GM21360 (cell line): ENCODE data around the gene MPV17.
A peak's percentile ranks its signal among the peaks of the same experiment; 100 is the strongest.
"Not testable (repeated sequence)": the region's sequence is repeated elsewhere in the genome, so short reads cannot be mapped to it uniquely, and the experiment has no call there.

Source experiments
- ATAC-seq: cut with Tn5 transposase; IDR thresholded peaks from one replicate; pipeline ENCODE4 v1.9.1; 2021; ENCODE audit warnings: mild to moderate bottlenecking, moderate library complexity; ENCODE audit not compliant: unreplicated experiment

The MPV17 gene

GRCh38 chr2:27323596-27324285 lies 844 bp upstream of the MPV17 start:
- ATAC-seq = no peak

- ATAC-seq = peak; percentile 20
These were observed 564 bp downstream of the MPV17 start for GRCh38 chr2:27322301-27322765.

- ATAC-seq = no peak
These were observed 1.8 kb downstream of the MPV17 start for GRCh38 chr2:27320958-27321543.

GRCh38 chr2:27319839-27320238 lies 3.1 kb downstream of the MPV17 start:
- ATAC-seq = not testable (repeated sequence)

- no peak for ATAC-seq
These were observed 6.1 kb downstream of the MPV17 start for GRCh38 chr2:27316655-27317412.

GRCh38 chr2:27315122-27315521 lies 7.8 kb downstream of the MPV17 start:
- no peak for ATAC-seq

GRCh38 chr2:27314709-27315108 lies 8.2 kb downstream of the MPV17 start:
- ATAC-seq = no peak

GRCh38 chr2:27313882-27314645 lies 8.8 kb downstream of the MPV17 start:
- no peak for ATAC-seq

- ATAC-seq = no peak
These were observed 10.7 kb downstream of the MPV17 start for GRCh38 chr2:27312152-27312551.

- ATAC-seq = no peak
These were observed 13.2 kb downstream of the MPV17 start for GRCh38 chr2:27309651-27310050.

- ATAC-seq = no peak
These were observed 14.5 kb downstream of the MPV17 start, which contains the start of gene UCN for GRCh38 chr2:27308359-27308881. TSS of gene UCN (minus strand) at chr2:27308445. CDS start at chr2:27307895, 550 bp downstream.

GRCh38 chr2:27307545-27308358 lies 15.1 kb downstream of the MPV17 start:
- ATAC-seq = no peak

GRCh38 chr2:27307287-27307544 lies 15.7 kb downstream of the MPV17 start:
- ATAC-seq = no peak

- no peak for ATAC-seq
These were observed 16.2 kb downstream of the MPV17 start for GRCh38 chr2:27306573-27307286.

- no peak for ATAC-seq
These were observed 16.8 kb downstream of the MPV17 start for GRCh38 chr2:27306136-27306535.

- no peak for ATAC-seq
These were observed 17.4 kb downstream of the MPV17 start for GRCh38 chr2:27305516-27305915.

GRCh38 chr2:27304488-27305240 lies 18.2 kb downstream of the MPV17 start:
- no peak for ATAC-seq

- no peak for ATAC-seq
These were observed 19.5 kb downstream of the MPV17 start for GRCh38 chr2:27303093-27304025.
